GM12872 (cell line): ENCODE results near the gene PTH2.

Experiments used
- CTCF ChIP-seq: IDR thresholded peaks from 3 replicates; pipeline ENCODE4 v1.5.1; 2011; ENCODE audit warnings: low read depth, mild to moderate bottlenecking, low read length, moderate library complexity; ENCODE audit not compliant: insufficient read depth

Gene PTH2

DNA sequence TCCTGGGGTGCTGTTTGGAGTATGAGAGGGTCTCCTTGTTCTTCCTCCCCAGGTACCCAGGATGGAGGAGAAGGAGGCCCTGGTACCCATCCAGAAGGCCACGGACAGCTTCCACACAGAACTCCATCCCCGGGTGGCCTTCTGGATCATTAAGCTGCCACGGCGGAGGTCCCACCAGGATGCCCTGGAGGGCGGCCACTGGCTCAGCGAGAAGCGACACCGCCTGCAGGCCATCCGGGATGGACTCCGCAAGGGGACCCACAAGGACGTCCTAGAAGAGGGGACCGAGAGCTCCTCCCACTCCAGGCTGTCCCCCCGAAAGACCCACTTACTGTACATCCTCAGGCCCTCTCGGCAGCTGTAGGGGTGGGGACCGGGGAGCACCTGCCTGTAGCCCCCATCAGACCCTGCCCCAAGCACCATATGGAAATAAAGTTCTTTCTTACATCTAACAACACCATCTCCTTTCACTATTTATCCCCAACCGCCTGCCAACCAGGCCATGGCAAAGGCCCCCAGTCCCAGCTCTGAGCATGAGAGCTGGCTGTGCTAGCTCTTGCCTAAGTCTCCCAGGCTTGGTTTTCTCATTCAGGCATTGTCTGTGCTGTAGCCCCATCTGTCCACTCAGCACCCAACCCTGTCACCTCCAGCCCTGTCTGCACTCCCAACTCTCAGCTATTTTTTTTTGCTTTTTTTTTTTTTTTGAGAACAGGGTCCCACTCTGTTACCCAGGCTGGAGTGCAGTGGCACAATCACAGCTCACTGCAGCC lies 48.4 kb downstream of the PTH2 start:
- TF ChIP-seq CTCF: no peak
